Endometrial microvascular endothelial cells (primary cell): ENCODE results near the gene CCNI2. TPM values are rescaled to one million over a fixed set of nuclear protein-coding genes. Genes with fewer than 3 reads are reported as not detected.

Experiments used
- in situ Hi-C: cut with HindIII; loops from 2 replicates; pipeline ENCODE4 v1.10.0; 2017; ENCODE audit warnings: low sequenced_read_pairs, low pct_unique_long_range_greater_than_20kb; ENCODE audit errors: inconsistent ontology term
- total RNA-seq: library from RNA; depleted of rRNA; stranded (reverse); fragments of >200 nt; gene quantifications from one replicate; pipeline ENCODE4 v1.2.3, GENCODE V29; 2015; ENCODE audit errors: inconsistent ontology term

CCNI2 gene
- total RNA-seq, result not detected

DNA sequence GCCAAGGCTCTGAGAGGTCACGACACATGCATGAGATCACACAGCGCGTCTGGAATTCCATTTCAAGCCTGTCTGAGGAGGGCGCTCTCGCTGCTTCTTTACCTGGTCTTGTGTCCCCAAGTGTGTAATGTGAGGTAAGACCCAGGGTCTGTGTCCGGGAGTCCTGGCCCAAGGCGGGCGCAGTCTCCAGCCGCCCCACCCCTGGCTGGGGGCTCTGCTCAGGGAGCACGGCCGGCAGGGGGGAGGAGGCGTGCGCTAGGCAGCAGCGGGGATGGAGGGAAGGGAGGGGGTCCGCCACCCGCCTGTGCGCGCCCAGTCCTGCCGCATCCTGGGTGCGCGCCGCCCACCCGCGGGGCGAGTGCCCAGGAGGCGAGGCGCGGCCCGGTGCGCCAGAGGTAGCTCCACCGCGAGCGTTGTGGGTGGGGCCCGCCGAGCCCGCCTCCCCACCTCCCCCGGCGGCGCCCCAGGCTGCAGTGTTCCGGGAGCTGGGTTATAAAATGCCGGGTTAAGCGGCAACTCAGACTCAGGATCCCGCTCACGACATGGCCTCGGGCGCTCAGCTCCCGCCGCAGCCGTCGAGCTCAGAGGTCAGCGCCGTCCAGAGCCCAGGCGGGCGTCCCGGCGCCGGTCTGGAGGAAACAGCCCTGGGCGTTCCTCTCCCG is at the start of gene CCNI2:
Gene CCNI2 (plus strand): TSS at position 473 of the 662 bp plus-strand sequence. CDS start 70 bp downstream, at position 543.
- in situ Hi-C loops, result no loop called here

GRCh38 chr5:132704875-132705274 is 42.4 kb upstream of the CCNI2 start:
- in situ Hi-C loops, result no loop called here

DNA sequence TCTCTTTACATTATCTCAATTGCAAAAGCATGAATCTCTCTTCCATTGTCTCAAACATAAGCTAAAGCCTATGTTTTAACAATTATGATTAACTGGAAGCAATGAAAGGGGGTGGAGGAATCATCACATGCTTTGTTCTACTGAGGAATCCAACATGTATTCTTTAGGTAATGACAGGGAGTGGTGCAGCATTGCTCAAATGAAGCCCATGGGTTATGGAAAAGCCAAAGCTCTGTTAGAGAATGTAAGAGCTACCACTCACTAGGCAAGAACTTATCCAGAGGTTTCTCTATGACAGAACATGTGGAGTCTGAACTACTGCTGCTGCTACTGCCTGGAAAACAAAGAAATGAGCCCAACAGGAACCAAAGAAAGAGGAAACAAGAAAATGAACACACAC is 38.6 kb upstream of the CCNI2 start:
- in situ Hi-C loops, result no loop called here

- in situ Hi-C loops, result no loop called here
These were observed 32.5 kb upstream of the CCNI2 start for GRCh38 chr5:132714456-132715307.

GRCh38 chr5:132718544-132719312 is 28.5 kb upstream of the CCNI2 start:
- in situ Hi-C loops, result no loop called here

DNA sequence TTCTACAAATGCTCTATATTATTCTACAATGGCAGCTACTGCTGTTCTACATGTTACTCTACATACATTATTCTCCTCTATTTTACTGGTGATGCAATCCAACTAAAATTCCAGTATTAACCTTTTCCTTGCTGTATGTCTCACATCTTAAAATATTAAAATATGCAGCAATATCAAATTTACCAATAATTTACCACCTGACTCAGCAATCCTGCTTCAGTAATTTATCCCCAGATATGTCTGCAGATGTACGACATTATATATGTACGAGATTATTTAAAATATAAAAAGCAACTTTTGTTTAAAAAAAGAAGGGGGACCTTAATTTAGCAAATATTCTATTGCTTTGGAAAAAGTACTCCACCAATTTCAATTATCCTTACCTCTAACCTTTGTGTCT is 21.5 kb upstream of the CCNI2 start:
- in situ Hi-C loops, result no loop called here

DNA sequence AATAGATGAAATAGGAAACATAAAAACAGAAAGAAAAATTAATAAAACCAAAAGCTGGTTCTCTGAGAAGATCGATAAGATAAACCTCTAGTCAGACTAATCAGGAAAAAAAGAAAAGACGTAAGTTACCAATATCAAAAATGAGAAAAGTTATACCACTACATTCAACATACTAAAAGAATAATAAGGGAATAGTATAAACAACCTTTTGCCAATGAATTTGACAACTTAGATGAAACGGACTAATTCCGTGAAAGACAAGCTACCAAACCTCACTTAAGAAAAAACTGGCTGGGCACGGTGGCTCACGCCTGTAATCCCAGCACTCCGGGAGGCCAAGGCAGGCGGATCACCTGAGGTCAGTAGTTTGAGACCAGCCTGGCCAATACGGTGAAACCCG is 17.3 kb upstream of the CCNI2 start:
- in situ Hi-C loops, result no loop called here

DNA sequence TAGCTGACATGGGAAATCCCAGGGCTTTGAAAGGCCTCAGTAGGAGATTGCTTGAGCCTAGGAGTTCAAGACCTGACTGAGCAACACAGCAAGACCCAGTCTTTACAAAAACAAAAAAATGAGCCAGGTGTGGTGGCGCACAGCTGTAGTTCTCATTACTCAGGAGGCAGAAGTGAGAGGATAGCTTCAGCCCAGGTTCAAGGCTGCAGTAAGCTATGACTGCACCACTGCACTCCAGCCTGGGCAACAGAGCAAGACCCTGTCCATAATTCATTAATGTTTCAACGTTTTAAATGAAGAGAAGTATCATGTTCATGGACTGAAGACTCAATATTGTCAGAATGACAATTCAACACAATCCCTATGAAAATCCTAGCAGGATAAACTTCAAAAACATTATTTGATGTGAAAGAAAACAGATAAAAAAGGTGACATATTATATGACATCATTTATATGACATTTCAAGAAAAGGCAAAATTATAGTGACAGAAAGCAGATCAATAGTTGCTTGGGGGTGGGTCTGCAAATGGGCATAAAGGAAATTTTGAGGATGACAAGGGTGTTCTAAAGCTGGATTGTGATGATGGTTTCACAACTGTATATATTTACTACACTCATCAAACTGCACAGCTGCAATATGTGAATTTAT is 13.6 kb upstream of the CCNI2 start:
- in situ Hi-C loops, result no loop called here

DNA sequence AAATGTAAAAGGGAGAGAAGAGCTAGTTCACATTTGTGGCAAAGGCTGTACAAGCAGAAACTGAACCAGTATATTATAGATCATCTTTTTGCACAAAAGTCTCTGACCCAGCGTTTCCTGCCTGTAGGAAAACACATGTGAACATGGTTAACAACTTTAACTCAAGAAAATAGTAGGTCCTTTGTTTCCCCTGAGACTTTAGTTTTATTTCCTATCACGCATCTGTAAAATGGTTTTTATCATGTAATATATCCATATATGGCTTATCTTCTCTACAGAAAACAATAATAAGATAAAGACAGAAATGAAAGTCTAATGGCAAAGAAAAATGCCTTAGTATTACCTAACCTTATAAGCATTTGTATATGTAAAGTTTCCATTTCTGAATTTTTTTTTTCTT is 12.5 kb upstream of the CCNI2 start:
- in situ Hi-C loops, result no loop called here

DNA sequence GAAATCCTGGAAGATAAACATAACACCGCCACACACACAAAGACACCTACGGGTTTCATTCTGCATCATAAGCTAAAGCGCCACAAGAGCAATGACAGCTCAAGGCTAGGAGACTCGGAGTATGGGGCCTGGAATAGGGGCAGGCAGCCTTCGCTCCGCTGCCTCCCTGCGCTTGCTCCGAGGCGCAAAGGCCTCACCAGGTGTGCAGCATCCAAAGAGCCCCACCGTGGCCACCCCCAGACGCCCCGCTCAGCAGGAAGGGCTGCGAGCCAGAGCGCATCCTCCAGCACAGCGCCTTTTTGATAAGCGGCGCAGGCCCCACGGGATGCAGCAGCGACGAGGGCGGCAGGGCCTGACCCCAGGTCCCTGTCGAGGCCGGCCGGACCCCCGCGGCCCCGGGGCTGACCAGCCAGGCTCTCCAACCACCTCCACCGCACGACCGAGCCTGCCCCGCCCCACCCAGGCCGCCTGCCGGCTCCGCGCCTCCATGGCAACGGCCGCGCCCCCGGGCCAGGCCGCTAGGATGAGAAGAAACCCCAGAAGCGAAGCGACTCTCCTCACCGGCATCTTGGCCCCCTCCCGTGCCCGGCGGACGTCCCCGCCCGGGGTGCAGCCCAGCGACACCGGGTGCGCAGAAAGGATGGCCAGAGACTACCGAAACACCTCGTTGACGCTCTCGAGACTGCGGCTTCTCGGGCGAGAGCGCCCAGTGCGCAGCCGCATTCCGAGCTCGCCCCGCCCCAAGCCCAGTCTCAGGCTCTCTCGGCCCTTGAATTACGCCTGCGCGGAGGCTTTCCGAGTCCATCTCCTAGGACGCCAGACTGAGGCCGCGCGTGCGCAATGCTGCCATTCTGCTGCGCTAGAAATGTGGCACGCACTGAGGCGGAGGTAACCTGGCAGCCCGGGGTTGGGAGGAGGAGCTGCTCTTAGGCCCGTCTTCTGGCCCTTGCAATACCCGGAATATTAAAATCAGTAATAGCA is 10.1 kb upstream of the CCNI2 start, which contains the start of gene KIF3A:
Gene KIF3A (minus strand): TSS at position 694 of the 981 bp plus-strand sequence. CDS start 127 bp downstream, at position 567.
- in situ Hi-C loops, result no loop called here

DNA sequence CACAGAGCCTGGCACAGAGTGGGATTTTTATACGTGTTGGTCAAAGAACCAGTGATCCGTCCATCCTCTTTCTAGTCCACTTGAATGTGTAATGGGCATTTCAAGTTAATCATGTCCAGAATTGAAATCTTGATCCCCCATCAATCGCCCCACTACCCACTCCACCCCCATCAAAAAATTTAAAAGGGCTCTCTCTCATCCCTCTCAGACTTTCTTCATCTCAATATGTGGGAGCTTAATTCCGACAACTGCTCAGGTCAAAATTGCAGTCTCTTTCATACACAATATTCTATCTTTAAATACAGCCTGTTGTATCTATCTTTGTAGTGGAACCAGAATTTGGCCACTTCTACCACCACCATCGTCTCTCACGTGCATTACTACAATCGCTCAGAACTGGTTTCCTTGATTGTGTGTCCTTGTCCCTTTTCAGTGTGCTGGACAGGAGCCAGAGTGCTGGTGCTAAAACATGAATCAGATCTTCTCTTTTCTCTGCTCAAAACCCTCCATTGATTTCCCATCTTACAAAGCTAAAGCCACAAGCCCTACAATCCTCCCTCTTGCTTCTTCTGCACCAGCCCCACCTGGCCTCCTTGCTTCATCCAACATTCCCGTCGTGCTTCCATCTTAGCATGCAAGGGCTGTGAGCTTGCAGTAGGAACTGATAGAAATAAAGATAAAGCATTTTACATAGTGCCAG is 9.1 kb upstream of the CCNI2 start:
- in situ Hi-C loops, result no loop called here

DNA sequence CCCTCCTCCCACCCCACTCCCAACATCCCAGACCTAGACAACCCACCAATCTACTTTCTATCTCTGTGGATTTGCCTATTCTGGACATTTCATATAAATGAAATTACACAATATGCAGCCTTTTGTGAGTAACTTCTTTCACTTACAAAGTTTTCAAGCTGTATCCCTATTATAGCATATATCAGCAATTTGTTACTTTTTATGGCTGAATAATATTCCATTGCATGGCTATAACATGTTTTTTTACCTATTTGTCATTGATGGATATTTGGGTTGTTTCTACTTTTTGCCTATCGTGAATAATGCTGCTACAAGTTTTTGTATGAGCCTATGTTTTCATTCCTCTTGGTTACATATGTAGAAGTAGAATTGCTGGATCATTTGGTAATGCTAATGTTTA is 8.0 kb upstream of the CCNI2 start:
- in situ Hi-C loops, result no loop called here

DNA sequence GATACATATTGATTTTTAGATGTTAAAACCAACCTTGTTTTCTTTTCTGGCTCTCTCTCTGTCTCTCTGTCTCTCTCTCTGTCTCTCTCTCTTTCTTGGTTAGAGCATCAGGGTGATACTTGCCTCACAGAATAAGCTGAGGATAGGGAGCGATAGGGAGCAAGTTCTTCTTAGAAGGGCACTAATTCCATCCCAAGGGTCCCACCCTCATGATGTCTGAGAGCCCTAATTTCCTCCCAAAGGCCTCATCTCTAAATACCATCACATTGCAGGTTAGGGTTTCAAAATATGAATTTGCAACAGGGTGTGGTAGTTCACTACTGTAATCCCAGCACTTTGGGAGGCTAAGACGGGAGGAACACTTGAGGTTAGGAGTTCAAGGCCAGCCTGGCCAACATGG is 5.1 kb upstream of the CCNI2 start:
- in situ Hi-C loops, result no loop called here

GRCh38 chr5:132742626-132743025 is 4.6 kb upstream of the CCNI2 start:
- in situ Hi-C loops, result no loop called here

GRCh38 chr5:132744659-132745058 is 2.6 kb upstream of the CCNI2 start:
- in situ Hi-C loops, result no loop called here

DNA sequence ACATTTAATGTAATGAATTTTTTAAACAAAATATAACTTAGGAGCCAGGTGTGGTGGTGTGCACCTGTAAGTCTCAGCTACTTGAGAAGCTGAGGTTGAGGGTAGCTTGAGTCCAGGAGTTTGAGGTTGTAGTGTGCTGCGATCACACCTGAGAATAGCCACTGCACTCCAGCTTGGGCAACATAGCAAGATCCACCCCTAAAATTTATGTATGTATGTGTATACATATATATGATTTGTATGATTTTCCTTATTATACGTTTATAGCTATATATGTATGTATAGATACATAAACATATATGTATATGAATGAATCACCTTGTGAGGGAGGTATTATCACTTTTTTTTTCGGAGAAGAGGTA is 653 bp upstream of the CCNI2 start:
- in situ Hi-C loops, result no loop called here

DNA sequence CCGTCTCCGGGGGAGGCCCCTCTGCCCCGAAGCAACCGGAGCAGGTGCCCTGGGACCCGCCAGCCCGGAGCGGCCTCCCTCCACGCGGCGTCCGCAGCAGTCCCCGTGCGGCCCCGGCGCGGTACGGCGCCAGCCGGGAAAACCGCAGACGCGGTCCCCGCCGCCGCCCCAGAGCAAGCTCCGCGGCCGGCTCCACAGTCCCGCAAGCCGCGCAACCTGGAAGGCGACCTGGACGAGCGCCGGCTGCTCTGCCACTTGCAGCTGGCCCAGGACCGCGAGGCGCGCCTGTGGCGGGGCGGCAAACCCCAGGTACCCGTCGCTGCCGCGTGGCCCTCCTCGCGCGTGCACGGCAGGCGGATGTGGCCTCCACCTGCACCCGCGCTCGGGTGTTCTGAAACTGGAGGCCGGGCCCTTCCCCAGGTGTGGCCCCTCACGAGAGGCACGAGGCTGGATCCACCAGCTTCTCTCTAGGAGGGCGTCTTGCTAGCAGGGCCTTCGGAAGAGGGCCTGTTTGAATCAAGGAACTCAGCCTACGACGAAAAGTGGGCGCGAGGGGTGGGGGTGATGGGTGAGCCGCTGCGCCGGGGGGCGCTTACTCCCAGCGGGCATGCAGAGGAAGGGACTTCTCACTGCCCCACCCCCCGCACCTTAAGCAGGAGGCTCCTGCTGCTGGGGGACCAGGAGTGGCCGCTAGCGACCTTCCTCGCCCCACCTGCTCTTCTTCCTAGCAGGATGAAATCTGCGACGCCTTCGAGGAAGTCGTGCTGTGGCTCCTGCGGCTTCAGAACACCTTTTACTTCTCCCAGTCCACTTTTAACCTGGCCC is 602 bp downstream of the CCNI2 start:
- in situ Hi-C loops, result no loop called here
